A549 (cell line): ENCODE results near the gene SLC10A3. TPM values are rescaled to one million over a fixed set of nuclear protein-coding genes. Genes with fewer than 3 reads are reported as not detected.
A peak's percentile ranks its signal among the peaks of the same experiment; 100 is the strongest.

Experiments used
- ATAC-seq, 2 experiments: fragments of 200-7000 bp in 1 of 2; fragments of >200 bp in 1 of 2; cut with Nextera tagmentation in 1 of 2; cut with Tn5 transposase in 1 of 2; 3 replicates each; pipeline versions ENCODE4 v1.8.0 to v1.9.1; 2018 to 2020; ENCODE audit warnings: mild to moderate bottlenecking in 1 of 2, moderate library complexity in 1 of 2
- CTCF ChIA-PET: fragments of 300-600 bp; sonication (Branson Sonifier 250); formaldehyde crosslinking; extraction: SDS; loops from one replicate; lab custom pipeline; 2021; ENCODE audit warnings: antibody characterized with exemption, inconsistent platforms; lab: Yijun Ruan, JAX
- POLR2A ChIA-PET: fragments of 350-600 bp; formaldehyde crosslinking; extraction: SDS; loops from one replicate; lab custom pipeline; 2021; ENCODE audit warnings: antibody characterized with exemption, inconsistent platforms; lab: Yijun Ruan, JAX
- DNase-seq, 2 experiments: peaks; one replicate each; pipeline versions ENCODE4 v3.0.0 to v3.0.0-alpha.2; 2011 to 2016; ENCODE audit warnings: low read depth in 1 of 2, low spot score in 1 of 2
- FAIRE-seq: peaks from 2 replicates; lab custom pipeline; 2011; peaks lifted over from hg19 to GRCh38; lab: Jason Lieb, UNC
- H3K27ac ChIP-seq, 2 experiments: fragments of >200 bp; sonication (Bioruptor Twin); formaldehyde crosslinking; 3 replicates each; pipeline ENCODE4 v1.5.1; 2016 to 2017
- H3K4me1 ChIP-seq: fragments of >200 bp; sonication (Bioruptor Twin); formaldehyde crosslinking; 3 replicates; pipeline ENCODE4 v1.6.1; 2016
- H3K4me2 ChIP-seq: fragments of >200 bp; sonication (Bioruptor Twin); formaldehyde crosslinking; 3 replicates; pipeline ENCODE4 v1.6.1; 2016
- H3K4me3 ChIP-seq: fragments of >200 bp; sonication (Bioruptor Twin); formaldehyde crosslinking; 3 replicates; pipeline ENCODE4 v1.5.1; 2016
- H3K9me3 ChIP-seq: fragments of >200 bp; sonication (Bioruptor Twin); formaldehyde crosslinking; 3 replicates; pipeline ENCODE4 v1.6.1; 2016
- BCL3 ChIP-seq: fragments of >200 bp; sonication (Bioruptor Twin); formaldehyde crosslinking; IDR thresholded peaks from 3 replicates; pipeline ENCODE4 v1.6.1; 2016
- BHLHE40 ChIP-seq: IDR thresholded peaks from 2 replicates; pipeline ENCODE4 v1.6.1; 2012; ENCODE audit warnings: low read depth, low read length, inconsistent platforms
- CEBPB ChIP-seq, 2 experiments: fragments of >200 bp in 1 of 2; sonication (Bioruptor Twin) in 1 of 2; formaldehyde crosslinking in 1 of 2; IDR thresholded peaks; 2 replicates each; pipeline ENCODE4 v1.6.1; 2012 to 2016
- CHD4 ChIP-seq: fragments of 200-600 bp; sonication (generic); IDR thresholded peaks from 2 replicates; pipeline ENCODE4 v1.6.1; 2016; ENCODE audit warnings: antibody characterized with exemption, mild to moderate bottlenecking, borderline replicate concordance
- CTCF ChIP-seq: fragments of >200 bp; sonication (Bioruptor Twin); formaldehyde crosslinking; IDR thresholded peaks from 3 replicates; pipeline ENCODE4 v1.5.1; 2016
- E2F6 ChIP-seq: IDR thresholded peaks from 2 replicates; pipeline ENCODE4 v1.6.1; 2012; ENCODE audit warnings: low read depth, borderline replicate concordance
- ELK1 ChIP-seq: fragments of 150-350 bp; IDR thresholded peaks from 2 replicates; pipeline ENCODE4 v1.6.1; 2014; ENCODE audit warnings: low read depth, mild to moderate bottlenecking, low read length
- EP300 ChIP-seq, 2 experiments: fragments of >200 bp; sonication (Bioruptor Twin); formaldehyde crosslinking; IDR thresholded peaks; 2 replicates in 1 of 2; 3 replicates in 1 of 2; pipeline ENCODE4 v1.6.1; 2016 to 2017
- FOSB ChIP-seq: fragments of 250-450 bp; sonication (Bioruptor Pico); IDR thresholded peaks from 2 replicates; pipeline ENCODE4 v1.5.0; 2020; ENCODE audit warnings: mild to moderate bottlenecking, moderate library complexity
- HEYL ChIP-seq: fragments of 250-450 bp; sonication (Bioruptor Pico); IDR thresholded peaks from 2 replicates; pipeline ENCODE4 v1.8.0; 2021; ENCODE audit warnings: mild to moderate bottlenecking, moderate library complexity
- KDM5A ChIP-seq: fragments of 200-600 bp; sonication (generic); IDR thresholded peaks from 2 replicates; pipeline ENCODE4 v1.6.1; 2016; ENCODE audit warnings: antibody characterized with exemption, mild to moderate bottlenecking
- MAX ChIP-seq: IDR thresholded peaks from 2 replicates; pipeline ENCODE4 v1.6.1; 2012
- MAZ ChIP-seq: fragments of 150-350 bp; IDR thresholded peaks from 2 replicates; pipeline ENCODE4 v1.6.1; 2014; ENCODE audit warnings: antibody characterized with exemption, low read depth, low read length, borderline replicate concordance
- MYC ChIP-seq: IDR thresholded peaks from 2 replicates; pipeline ENCODE4 v1.6.1; 2012; ENCODE audit warnings: mild to moderate bottlenecking, inconsistent platforms, low read length, improper control_type of control experiment, borderline replicate concordance
- NPAS2 ChIP-seq: fragments of 250-450 bp; sonication (Bioruptor Pico); IDR thresholded peaks from 2 replicates; pipeline ENCODE4 v1.8.0; 2022; ENCODE audit warnings: mild to moderate bottlenecking, moderate library complexity, borderline replicate concordance
- PHF8 ChIP-seq: fragments of 200-600 bp; sonication (generic); IDR thresholded peaks from 2 replicates; pipeline ENCODE4 v1.6.1; 2016; ENCODE audit warnings: low read depth, mild to moderate bottlenecking, antibody characterized with exemption, moderate library complexity, borderline replicate concordance
- POLR2A ChIP-seq: IDR thresholded peaks from 2 replicates; pipeline ENCODE4 v1.6.1; 2012; ENCODE audit warnings: mild to moderate bottlenecking, low read length
- RARB ChIP-seq: fragments of 250-450 bp; sonication (Bioruptor Pico); IDR thresholded peaks from 2 replicates; pipeline ENCODE4 v1.8.0; 2021; ENCODE audit warnings: mild to moderate bottlenecking, moderate library complexity
- SMC3 ChIP-seq: fragments of >200 bp; sonication (Bioruptor Twin); formaldehyde crosslinking; IDR thresholded peaks from 3 replicates; pipeline ENCODE4 v1.6.1; 2018; ENCODE audit warnings: inconsistent platforms
- TP53 ChIP-seq: fragments of 250-450 bp; sonication (Bioruptor Pico); IDR thresholded peaks from 2 replicates; pipeline ENCODE4 v1.5.0; 2021; ENCODE audit warnings: mild to moderate bottlenecking, moderate library complexity
- ZSCAN20 ChIP-seq: fragments of 250-450 bp; sonication (Bioruptor Pico); IDR thresholded peaks from 2 replicates; pipeline ENCODE4 v1.8.0; 2022; ENCODE audit warnings: mild to moderate bottlenecking, moderate library complexity
- WGBS: methylation state at CpG from one replicate; pipeline ENCODE4 v1.1.6; 2017; ENCODE audit errors: missing lambda C conversion rate; 5-methylcytosine and 5-hydroxymethylcytosine counted together
- polyA plus RNA-seq, 4 experiments: library from polyadenylated mRNA; depleted of rRNA in 3 of 4; stranded (reverse); fragments of >200 nt; fragmentation: RNase III in 1 of 4; extraction: RNeasy Plus Mini Kit Qiagen cat#74134 plus additional on column Dnase treatment in 1 of 4; gene quantifications; 2 replicates in 3 of 4; 3 replicates in 1 of 4; pipeline ENCODE4 v1.2.3, GENCODE V29; 2011 to 2017

Gene SLC10A3
- polyA plus RNA-seq, 2 of the 4 experiments (the other 2 are of a cell fraction) = 9.0 to 21.7 TPM

- no peak for TF ChIP-seq ELK1
- TF ChIP-seq EP300 (IDR thresholded peaks at IDR 0.05) = no peak
- TF ChIP-seq PHF8 = no peak
- TF ChIP-seq POLR2A = no peak
- TF ChIP-seq BCL3 = no peak
- TF ChIP-seq TP53 = no peak
- TF ChIP-seq, all 56 proteins: peak for 0
These were observed 30.6 kb downstream of the SLC10A3 start (continued) for GRCh38 chrX:154459832-154460231.

GRCh38 chrX:154458954-154459778 is 31.3 kb downstream of the SLC10A3 start:
- WGBS = 77% methylated on average over 9 of the region's 15 CpGs
- Histone ChIP-seq H3K4me3 (peak overlapping the region; percentile 59), H3K4me2 (peak overlapping the region; percentile 98), H3K27ac (peak overlapping the region; percentile 74 to 97; a peak in 4 of 6 replicates), H3K9me3 (no peaks in the 10 kb centered on the region), H3K4me1 (peaks cover 11% of the 10 kb centered on the region)
- no peak for TF ChIP-seq MYC
- no peak for TF ChIP-seq MAZ
- TF ChIP-seq FOSB (CRISPR knock-in tag) = no peak
- TF ChIP-seq RARB (CRISPR knock-in tag) = no peak
- no peak for TF ChIP-seq CHD4
- TF ChIP-seq HEYL (CRISPR knock-in tag) = no peak
- TF ChIP-seq ZSCAN20 (CRISPR knock-in tag) = no peak
- no peak for TF ChIP-seq BHLHE40
- no peak for TF ChIP-seq CEBPB (IDR thresholded peaks at IDR 0.05)
- TF ChIP-seq MAX = no peak
- TF ChIP-seq KDM5A = no peak
- no peak for TF ChIP-seq NPAS2 (CRISPR knock-in tag)
- TF ChIP-seq CTCF = no peak
- TF ChIP-seq E2F6 = no peak
- no peak for TF ChIP-seq EP300 (IDR thresholded peaks at IDR 0.05)
- TF ChIP-seq SMC3 = no peak
- CTCF ChIA-PET = interaction anchor here (1.1 kb wide), 1 partner anchor 68 kb away, joined by 3 read pairs; no protein-coding TSS in a partner anchor
- DNase-seq (no peak), ATAC-seq (peak; percentile 62 to 76), FAIRE-seq (no peak)
- POLR2A ChIA-PET = interaction anchor here (0.6 to 1.4 kb wide), 4 partner anchors 17 to 370 kb away, joined by 3 to 13 read pairs (median 5); partner anchors contain the start of gene LAGE3
